ENCODE data around the gene ARHGAP15. TPM values are rescaled to one million over a fixed set of nuclear protein-coding genes. Genes with fewer than 3 reads are reported as not detected.
A peak's percentile ranks its signal among the peaks of the same experiment; 100 is the strongest.

ARHGAP15 gene
- total and polyA plus RNA-seq, 2 experiments from 2014 or later = 0.26 TPM; not detected in 1

DNA sequence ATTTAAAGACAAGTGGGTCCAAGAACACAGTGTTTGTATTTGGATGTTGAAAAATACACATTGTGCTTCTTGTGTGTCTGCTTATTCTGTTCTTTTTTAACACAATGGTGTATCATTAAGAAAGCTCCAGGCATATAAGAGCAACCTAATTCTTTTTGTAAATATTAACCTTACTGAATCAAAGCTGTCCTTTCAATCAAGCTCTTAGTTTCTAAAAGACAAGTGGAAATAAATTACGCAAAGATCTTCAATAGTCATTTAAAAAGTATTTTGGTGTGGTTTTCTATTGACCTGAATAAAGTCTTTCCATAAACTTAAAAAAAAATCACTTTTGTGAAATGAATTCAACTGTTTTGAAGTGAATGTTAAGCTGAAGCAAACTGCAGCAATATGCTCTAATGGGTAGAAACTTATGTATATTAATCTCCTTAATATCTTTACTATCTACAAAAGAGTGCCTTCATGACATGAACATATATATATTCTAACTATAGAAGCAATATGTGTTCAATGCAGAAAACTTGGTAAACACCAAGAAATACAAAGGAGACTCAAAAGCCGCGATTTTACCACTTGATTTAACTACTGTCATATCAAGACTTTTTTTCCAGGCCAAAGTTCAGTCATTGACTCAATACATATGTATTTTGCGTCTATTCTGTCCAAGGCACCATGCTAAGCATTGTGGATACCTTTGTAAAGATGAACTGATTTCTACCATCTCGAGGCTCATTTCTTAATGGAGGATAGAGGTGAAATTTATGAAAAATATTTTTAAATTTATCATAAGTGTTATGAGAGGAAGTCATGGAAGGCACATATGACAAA is 97.7 kb downstream of the ARHGAP15 start:
- Mint-ChIP-seq H3K4me1 (peaks cover 22% of the 10 kb centered on the region), H3K27ac (no peak overlapping the region), H3K27me3 (ENCODE audit: insufficient read depth, low read depth, poor library complexity) (no peaks in the 10 kb centered on the region), H3K36me3 (ENCODE audit: low read depth) (no peaks in the 10 kb centered on the region), H3K4me3 (no peak overlapping the region), H3K9me3 (no peaks in the 10 kb centered on the region; the same call in 2 of the 3 replicates)
- no peaks in the 10 kb centered on the region for H3K79me2 ChIP-seq (replicated peaks; ENCODE audit: insufficient read depth)
- no peaks in the 10 kb centered on the region for H3K9me2 ChIP-seq (ENCODE audit: insufficient read depth)
- DNase-seq (ENCODE audit: low spot score) = no peak
- no peak overlapping the region for H3K27ac ChIP-seq (ENCODE audit: low read depth)
- H3F3A ChIP-seq (replicated peaks; ENCODE audit: low read depth) = no peaks in the 10 kb centered on the region
- TF ChIP-seq, protein P1, sequence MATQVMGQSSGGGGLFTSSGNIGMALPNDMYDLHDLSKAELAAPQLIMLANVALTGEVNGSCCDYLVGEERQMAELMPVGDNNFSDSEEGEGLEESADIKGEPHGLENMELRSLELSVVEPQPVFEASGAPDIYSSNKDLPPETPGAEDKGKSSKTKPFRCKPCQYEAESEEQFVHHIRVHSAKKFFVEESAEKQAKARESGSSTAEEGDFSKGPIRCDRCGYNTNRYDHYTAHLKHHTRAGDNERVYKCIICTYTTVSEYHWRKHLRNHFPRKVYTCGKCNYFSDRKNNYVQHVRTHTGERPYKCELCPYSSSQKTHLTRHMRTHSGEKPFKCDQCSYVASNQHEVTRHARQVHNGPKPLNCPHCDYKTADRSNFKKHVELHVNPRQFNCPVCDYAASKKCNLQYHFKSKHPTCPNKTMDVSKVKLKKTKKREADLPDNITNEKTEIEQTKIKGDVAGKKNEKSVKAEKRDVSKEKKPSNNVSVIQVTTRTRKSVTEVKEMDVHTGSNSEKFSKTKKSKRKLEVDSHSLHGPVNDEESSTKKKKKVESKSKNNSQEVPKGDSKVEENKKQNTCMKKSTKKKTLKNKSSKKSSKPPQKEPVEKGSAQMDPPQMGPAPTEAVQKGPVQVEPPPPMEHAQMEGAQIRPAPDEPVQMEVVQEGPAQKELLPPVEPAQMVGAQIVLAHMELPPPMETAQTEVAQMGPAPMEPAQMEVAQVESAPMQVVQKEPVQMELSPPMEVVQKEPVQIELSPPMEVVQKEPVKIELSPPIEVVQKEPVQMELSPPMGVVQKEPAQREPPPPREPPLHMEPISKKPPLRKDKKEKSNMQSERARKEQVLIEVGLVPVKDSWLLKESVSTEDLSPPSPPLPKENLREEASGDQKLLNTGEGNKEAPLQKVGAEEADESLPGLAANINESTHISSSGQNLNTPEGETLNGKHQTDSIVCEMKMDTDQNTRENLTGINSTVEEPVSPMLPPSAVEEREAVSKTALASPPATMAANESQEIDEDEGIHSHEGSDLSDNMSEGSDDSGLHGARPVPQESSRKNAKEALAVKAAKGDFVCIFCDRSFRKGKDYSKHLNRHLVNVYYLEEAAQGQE (IDR thresholded peaks at IDR 0.05; ENCODE audit: unreplicated experiment) = no peak
- no peak for TF ChIP-seq ZNF331 (CRISPR knock-in tag; IDR thresholded peaks at IDR 0.05; ENCODE audit: low read depth)
- H3K4me1 ChIP-seq (ENCODE audit: insufficient read depth) = peaks cover 15% of the 10 kb centered on the region; the same call in 1 of the 2 replicates
- no peaks in the 10 kb centered on the region for H3K36me3 ChIP-seq (ENCODE audit: insufficient read depth)
- no peak overlapping the region for H3K4me3 ChIP-seq
- ATAC-seq = no peak
- no peaks in the 10 kb centered on the region for H4K20me1 ChIP-seq (replicated peaks; ENCODE audit: insufficient read depth)
- H3K27me3 ChIP-seq (ENCODE audit: insufficient read depth) = no peaks in the 10 kb centered on the region
- no peak overlapping the region for H3K4me2 ChIP-seq
- no peak overlapping the region for H2AFZ ChIP-seq

- H3K27ac Mint-ChIP-seq = peak overlapping the region; percentile 68
- peak; percentile 75 for ATAC-seq
- Histone ChIP-seq H3K27ac (ENCODE audit: low read depth) (peak overlapping the region; percentile 47; the same call in 1 of the 2 replicates), H3K27me3 (ENCODE audit: insufficient read depth) (no peaks in the 10 kb centered on the region), H3K79me2 (replicated peaks; ENCODE audit: insufficient read depth) (no peaks in the 10 kb centered on the region), H3K4me1 (ENCODE audit: insufficient read depth) (peaks cover 15% of the 10 kb centered on the region; the same call in 1 of the 2 replicates), H3K4me2 (no peak overlapping the region), H2AFZ (peak overlapping the region; percentile 54; the same call in 1 of the 2 replicates), H4K20me1 (replicated peaks; ENCODE audit: insufficient read depth) (no peaks in the 10 kb centered on the region), H3K9me2 (ENCODE audit: insufficient read depth) (no peaks in the 10 kb centered on the region), H3K4me3 (no peak overlapping the region), H3K36me3 (ENCODE audit: insufficient read depth) (no peaks in the 10 kb centered on the region), H3F3A (replicated peaks; ENCODE audit: low read depth) (no peaks in the 10 kb centered on the region)
- H3K27me3 Mint-ChIP-seq (ENCODE audit: insufficient read depth, low read depth, poor library complexity) = no peaks in the 10 kb centered on the region
- peaks cover 5% of the 10 kb centered on the region; the same call in 1 of the 3 replicates for H3K36me3 Mint-ChIP-seq (ENCODE audit: low read depth)
- no peak overlapping the region for H3K4me3 Mint-ChIP-seq
- DNase-seq (ENCODE audit: low spot score) = peak; percentile 15
- H3K9me3 Mint-ChIP-seq = peaks cover 10% of the 10 kb centered on the region; the same call in 2 of the 3 replicates
- peaks cover 22% of the 10 kb centered on the region for H3K4me1 Mint-ChIP-seq
- TF ChIP-seq ZNF331 (CRISPR knock-in tag; IDR thresholded peaks at IDR 0.05; ENCODE audit: low read depth) (no peak), POLR2AphosphoS5 (IDR thresholded peaks at IDR 0.05; ENCODE audit: low read depth) (no peak), ZNF114 (CRISPR knock-in tag; IDR thresholded peaks at IDR 0.05) (no peak), STAT1 (IDR thresholded peaks at IDR 0.05; ENCODE audit: unreplicated experiment) (no peak), EZH2 (IDR thresholded peaks at IDR 0.05; ENCODE audit: low read depth, unreplicated experiment) (no peak), CTCF (conservative IDR thresholded peaks at IDR 0.05; ENCODE audit: low read depth in 2 of 2) (no peak), JUNB (IDR thresholded peaks at IDR 0.05; ENCODE audit: unreplicated experiment) (no peak)
- TF ChIP-seq, protein P2, sequence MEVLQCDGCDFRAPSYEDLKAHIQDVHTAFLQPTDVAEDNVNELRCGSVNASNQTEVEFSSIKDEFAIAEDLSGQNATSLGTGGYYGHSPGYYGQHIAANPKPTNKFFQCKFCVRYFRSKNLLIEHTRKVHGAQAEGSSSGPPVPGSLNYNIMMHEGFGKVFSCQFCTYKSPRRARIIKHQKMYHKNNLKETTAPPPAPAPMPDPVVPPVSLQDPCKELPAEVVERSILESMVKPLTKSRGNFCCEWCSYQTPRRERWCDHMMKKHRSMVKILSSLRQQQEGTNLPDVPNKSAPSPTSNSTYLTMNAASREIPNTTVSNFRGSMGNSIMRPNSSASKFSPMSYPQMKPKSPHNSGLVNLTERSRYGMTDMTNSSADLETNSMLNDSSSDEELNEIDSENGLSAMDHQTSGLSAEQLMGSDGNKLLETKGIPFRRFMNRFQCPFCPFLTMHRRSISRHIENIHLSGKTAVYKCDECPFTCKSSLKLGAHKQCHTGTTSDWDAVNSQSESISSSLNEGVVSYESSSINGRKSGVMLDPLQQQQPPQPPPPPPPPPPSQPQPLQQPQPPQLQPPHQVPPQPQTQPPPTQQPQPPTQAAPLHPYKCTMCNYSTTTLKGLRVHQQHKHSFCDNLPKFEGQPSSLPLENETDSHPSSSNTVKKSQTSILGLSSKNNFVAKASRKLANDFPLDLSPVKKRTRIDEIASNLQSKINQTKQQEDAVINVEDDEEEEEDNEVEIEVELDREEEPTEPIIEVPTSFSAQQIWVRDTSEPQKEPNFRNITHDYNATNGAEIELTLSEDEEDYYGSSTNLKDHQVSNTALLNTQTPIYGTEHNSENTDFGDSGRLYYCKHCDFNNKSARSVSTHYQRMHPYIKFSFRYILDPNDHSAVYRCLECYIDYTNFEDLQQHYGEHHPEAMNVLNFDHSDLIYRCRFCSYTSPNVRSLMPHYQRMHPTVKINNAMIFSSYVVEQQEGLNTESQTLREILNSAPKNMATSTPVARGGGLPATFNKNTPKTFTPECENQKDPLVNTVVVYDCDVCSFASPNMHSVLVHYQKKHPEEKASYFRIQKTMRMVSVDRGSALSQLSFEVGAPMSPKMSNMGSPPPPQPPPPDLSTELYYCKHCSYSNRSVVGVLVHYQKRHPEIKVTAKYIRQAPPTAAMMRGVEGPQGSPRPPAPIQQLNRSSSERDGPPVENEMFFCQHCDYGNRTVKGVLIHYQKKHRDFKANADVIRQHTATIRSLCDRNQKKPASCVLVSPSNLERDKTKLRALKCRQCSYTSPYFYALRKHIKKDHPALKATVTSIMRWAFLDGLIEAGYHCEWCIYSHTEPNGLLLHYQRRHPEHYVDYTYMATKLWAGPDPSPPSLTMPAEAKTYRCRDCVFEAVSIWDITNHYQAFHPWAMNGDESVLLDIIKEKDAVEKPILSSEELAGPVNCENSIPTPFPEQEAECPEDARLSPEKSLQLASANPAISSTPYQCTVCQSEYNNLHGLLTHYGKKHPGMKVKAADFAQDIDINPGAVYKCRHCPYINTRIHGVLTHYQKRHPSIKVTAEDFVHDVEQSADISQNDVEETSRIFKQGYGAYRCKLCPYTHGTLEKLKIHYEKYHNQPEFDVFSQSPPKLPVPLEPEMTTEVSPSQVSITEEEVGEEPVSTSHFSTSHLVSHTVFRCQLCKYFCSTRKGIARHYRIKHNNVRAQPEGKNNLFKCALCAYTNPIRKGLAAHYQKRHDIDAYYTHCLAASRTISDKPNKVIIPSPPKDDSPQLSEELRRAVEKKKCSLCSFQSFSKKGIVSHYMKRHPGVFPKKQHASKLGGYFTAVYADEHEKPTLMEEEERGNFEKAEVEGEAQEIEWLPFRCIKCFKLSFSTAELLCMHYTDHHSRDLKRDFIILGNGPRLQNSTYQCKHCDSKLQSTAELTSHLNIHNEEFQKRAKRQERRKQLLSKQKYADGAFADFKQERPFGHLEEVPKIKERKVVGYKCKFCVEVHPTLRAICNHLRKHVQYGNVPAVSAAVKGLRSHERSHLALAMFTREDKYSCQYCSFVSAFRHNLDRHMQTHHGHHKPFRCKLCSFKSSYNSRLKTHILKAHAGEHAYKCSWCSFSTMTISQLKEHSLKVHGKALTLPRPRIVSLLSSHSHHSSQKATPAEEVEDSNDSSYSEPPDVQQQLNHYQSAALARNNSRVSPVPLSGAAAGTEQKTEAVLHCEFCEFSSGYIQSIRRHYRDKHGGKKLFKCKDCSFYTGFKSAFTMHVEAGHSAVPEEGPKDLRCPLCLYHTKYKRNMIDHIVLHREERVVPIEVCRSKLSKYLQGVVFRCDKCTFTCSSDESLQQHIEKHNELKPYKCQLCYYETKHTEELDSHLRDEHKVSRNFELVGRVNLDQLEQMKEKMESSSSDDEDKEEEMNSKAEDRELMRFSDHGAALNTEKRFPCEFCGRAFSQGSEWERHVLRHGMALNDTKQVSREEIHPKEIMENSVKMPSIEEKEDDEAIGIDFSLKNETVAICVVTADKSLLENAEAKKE (CRISPR knock-in tag; IDR thresholded peaks at IDR 0.05) = no peak
Measured at GRCh38 chr2:143229411-143229810, 100.2 kb downstream of the ARHGAP15 start.

Data from GM23338 (cell line).